A673 (cell line): Measurements from ENCODE around the gene IFNAR1. TPM values are rescaled to one million over a fixed set of nuclear protein-coding genes. Genes with fewer than 3 reads are reported as not detected.

Experiments used
- BruUV-seq: library from RNA; stranded (reverse); fragments of 400-500 nt; replicated peaks from 2 replicates; lab custom pipeline; 2021; lab: Mats Ljungman, UMichigan
- CTCF ChIA-PET: fragments of 300-600 bp; sonication (Branson Sonifier 250); formaldehyde crosslinking; loops from one replicate; lab custom pipeline; 2022; ENCODE audit warnings: antibody characterized with exemption; lab: Charles Lee
- POLR2A ChIA-PET: fragments of 300-600 bp; sonication (Branson Sonifier 250); formaldehyde crosslinking; loops from one replicate; lab custom pipeline; 2022; ENCODE audit warnings: antibody characterized with exemption; ENCODE audit not compliant: low non-redundant PET; lab: Charles Lee
- DNase-seq: peaks from one replicate; pipeline ENCODE4 v3.0.0-alpha.2; 2015; ENCODE audit warnings: low spot score
- H3K27ac ChIP-seq: fragments of 200-600 bp; sonication (generic); 2 replicates; pipeline ENCODE4 v1.5.1; 2016; ENCODE audit warnings: mixed run types, low read depth, mild to moderate bottlenecking, mixed read lengths, antibody characterized with exemption, low read length; ENCODE audit not compliant: poor library complexity, severe bottlenecking
- H3K27me3 ChIP-seq: fragments of 200-600 bp; sonication (generic); replicated peaks from 2 replicates; pipeline ENCODE4 v1.6.1; 2017; ENCODE audit warnings: mixed run types, low read depth, mild to moderate bottlenecking, mixed read lengths, antibody characterized with exemption, low read length; ENCODE audit not compliant: insufficient read depth, poor library complexity
- H3K36me3 ChIP-seq: fragments of 200-600 bp; sonication (generic); 2 replicates; pipeline ENCODE4 v1.6.1; 2016; ENCODE audit warnings: mixed run types, mild to moderate bottlenecking, mixed read lengths, antibody characterized with exemption, low read length; ENCODE audit not compliant: insufficient read depth, poor library complexity, severe bottlenecking
- H3K4me1 ChIP-seq: fragments of 200-600 bp; sonication (generic); 2 replicates; pipeline ENCODE4 v1.6.1; 2017; ENCODE audit warnings: mixed run types, mild to moderate bottlenecking, mixed read lengths, antibody characterized with exemption, low read length; ENCODE audit not compliant: insufficient read depth, poor library complexity, severe bottlenecking
- H3K4me3 ChIP-seq: fragments of 200-600 bp; sonication (generic); 2 replicates; pipeline ENCODE4 v1.5.1; 2016; ENCODE audit warnings: low read depth, mixed run types, mild to moderate bottlenecking, mixed read lengths, low read length; ENCODE audit not compliant: poor library complexity, severe bottlenecking
- H3K9me3 ChIP-seq: fragments of 200-600 bp; sonication (generic); 2 replicates; pipeline ENCODE4 v1.6.1; 2016; ENCODE audit warnings: mixed run types, low read depth, mild to moderate bottlenecking, mixed read lengths, antibody characterized with exemption, low read length; ENCODE audit not compliant: poor library complexity, severe bottlenecking
- EZH2 ChIP-seq: fragments of 200-600 bp; sonication (generic); IDR thresholded peaks from 2 replicates; pipeline ENCODE4 v1.6.1; 2017; ENCODE audit warnings: borderline replicate concordance, low read depth, mild to moderate bottlenecking, mixed read lengths, antibody characterized with exemption, low read length; ENCODE audit not compliant: poor library complexity, severe bottlenecking
- intact Hi-C: fragments of 100-400 bp; cut with micrococcal nuclease; formaldehyde crosslinking; loops from one replicate; pipeline ENCODE4 v1.10.0; 2022; ENCODE audit not compliant: unreplicated experiment
- total RNA-seq: library from RNA; stranded (reverse); gene quantifications from 2 replicates; pipeline ENCODE4 v1.2.3, GENCODE V29; 2021
- TF ChIP-seq, protein P1 (sequence below): fragments of 300-800, 200-600 bp; sonication (generic); conservative IDR thresholded peaks from 2 replicates; pipeline ENCODE4 v1.5.1; 2017; ENCODE audit warnings: low read depth, mild to moderate bottlenecking, antibody characterized with exemption, low read length, moderate library complexity, mixed read lengths

The IFNAR1 gene
- total RNA-seq, 1 experiment from 2014 or later = 38.1 TPM

DNA sequence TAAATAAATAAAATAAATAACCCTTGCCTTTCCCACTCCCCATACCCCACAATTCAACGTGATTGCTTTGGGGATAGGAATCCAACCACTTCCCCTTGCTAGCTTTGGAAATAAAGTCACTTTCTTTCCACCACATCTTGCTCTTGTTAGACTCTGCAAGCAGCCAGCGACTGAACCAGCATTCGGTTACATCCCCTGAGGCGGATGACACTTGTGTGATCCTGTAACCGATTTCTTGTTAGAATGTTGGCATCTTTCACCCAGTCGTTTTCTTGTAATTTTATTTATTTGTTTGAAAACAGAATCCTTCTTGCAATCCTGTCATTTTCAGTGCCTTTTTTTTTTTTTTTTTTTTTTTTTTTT is 76.8 kb downstream of the IFNAR1 start:
- Histone ChIP-seq H3K36me3 (no peaks in the 10 kb centered on the region), H3K27ac (no peak overlapping the region), H3K9me3 (no peaks in the 10 kb centered on the region), H3K27me3 (no peaks in the 10 kb centered on the region), H3K4me1 (peaks cover 18% of the 10 kb centered on the region), H3K4me3 (no peak overlapping the region)
- no TSS peak for BruUV-seq
- CTCF ChIA-PET = no interaction called here
- no peak for DNase-seq
- no peak for TF ChIP-seq EZH2
- TF ChIP-seq, protein P1, sequence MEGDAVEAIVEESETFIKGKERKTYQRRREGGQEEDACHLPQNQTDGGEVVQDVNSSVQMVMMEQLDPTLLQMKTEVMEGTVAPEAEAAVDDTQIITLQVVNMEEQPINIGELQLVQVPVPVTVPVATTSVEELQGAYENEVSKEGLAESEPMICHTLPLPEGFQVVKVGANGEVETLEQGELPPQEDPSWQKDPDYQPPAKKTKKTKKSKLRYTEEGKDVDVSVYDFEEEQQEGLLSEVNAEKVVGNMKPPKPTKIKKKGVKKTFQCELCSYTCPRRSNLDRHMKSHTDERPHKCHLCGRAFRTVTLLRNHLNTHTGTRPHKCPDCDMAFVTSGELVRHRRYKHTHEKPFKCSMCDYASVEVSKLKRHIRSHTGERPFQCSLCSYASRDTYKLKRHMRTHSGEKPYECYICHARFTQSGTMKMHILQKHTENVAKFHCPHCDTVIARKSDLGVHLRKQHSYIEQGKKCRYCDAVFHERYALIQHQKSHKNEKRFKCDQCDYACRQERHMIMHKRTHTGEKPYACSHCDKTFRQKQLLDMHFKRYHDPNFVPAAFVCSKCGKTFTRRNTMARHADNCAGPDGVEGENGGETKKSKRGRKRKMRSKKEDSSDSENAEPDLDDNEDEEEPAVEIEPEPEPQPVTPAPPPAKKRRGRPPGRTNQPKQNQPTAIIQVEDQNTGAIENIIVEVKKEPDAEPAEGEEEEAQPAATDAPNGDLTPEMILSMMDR = no peak
- intact Hi-C loops = no loop called here
- POLR2A ChIA-PET = no interaction called here

DNA sequence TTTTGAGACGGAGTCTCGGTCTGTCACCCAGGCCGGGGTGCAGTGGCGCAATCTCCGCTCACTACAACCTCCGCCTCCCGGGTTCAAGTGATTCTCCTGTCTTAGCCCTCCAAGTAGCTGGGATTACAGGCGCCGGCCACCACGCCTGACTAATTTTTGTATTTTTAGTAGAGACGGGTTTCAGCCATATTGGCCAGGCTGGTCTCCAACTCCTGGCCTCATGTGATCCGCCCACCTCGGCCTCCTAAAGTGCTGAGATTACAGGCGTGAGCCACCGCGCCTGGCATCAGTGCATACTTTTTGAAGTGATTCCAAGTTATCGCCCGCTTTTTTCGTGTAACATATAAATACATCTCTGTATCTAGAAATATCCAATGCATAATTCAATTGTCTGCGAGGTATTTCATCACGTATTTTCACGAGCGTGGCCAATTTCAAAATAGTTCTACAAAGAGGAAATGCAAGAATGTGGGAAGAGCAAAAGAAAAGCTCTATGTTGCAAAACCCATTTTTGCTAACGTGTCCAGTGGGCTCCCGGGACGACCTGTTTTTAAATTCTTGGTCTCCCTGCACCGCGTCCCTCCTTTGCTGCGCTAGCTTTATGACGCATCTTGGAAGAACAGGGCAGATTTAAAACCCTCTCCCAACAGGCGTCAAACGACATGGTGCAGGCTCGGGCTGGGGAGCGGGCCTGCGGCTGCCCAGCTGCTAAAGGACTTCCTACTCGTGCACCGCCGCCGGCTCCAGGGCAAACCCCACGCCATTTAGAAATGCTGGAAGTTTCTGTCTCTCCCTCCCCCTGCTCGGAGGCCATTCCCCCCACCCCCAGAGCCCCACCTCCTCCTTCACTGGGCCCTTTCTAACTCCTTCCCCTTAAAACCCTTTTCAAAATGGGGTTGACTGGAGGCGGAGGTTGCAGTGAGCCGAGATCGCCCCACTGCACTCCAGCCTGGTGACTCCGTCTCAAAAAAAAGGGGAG is 77.5 kb downstream of the IFNAR1 start:
- Histone ChIP-seq H3K27me3 (no peaks in the 10 kb centered on the region), H3K4me1 (peaks cover 18% of the 10 kb centered on the region), H3K27ac (peak overlapping the region; percentile 92), H3K4me3 (peak overlapping the region; percentile 89), H3K36me3 (no peaks in the 10 kb centered on the region), H3K9me3 (no peaks in the 10 kb centered on the region)
- CTCF ChIA-PET = no interaction called here
- POLR2A ChIA-PET = interaction anchor here (0.6 kb wide), 1 partner anchor 58 kb away, joined by 3 read pairs; no protein-coding TSS in a partner anchor
- BruUV-seq = no TSS peak
- intact Hi-C loops = loop anchor here (2.0 kb wide), 1 partner anchor 21 kb away; no protein-coding TSS in a partner anchor
- TF ChIP-seq, protein P1 = no peak
- no peak for TF ChIP-seq EZH2
- DNase-seq = peak; percentile 61

DNA sequence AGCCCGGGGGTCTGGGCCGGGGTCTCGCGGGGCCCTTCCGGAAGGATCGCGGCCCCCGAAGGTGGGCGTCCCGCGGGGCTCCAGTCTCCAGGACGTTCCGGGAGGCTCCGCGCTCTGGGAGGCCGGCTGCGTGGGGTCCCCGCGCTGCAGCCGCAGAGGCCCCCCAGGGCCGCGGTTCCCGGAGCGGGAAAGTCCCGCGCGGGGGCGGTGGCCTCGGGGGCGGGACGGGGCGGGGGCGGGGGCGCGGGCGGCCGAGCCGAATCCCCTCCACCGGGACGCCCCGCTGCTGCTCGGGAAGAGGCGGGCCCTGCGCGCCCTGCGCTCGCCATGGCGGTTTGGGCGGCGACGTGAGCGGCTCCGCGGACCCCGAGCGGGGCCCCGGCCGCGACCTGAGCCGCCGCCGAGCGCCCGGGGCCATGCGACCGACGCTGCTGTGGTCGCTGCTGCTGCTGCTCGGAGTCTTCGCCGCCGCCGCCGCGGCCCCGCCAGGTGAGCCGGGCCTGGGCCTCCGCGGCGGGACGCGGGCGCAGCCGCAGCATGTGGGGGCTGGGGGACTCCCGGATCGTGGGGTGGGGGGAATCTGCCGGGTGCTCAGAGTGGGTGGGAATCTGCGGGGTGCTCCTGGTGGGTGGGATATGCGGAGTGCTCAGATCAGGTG is 78.5 kb downstream of the IFNAR1 start, which contains the start of gene IFNGR2:
Gene IFNGR2, plus strand, starts transcription at position 286 of the 658 bp plus-strand sequence. Its CDS starts 131 bp downstream, at position 417.
- H3K4me3 ChIP-seq = peak within 1 kb of the TSS; percentile 89
- ChIA-PET POLR2A (no interaction called here), CTCF (no interaction called here)
- DNase-seq = peak; percentile 46
- peak within 1 kb of the TSS; percentile 92 for H3K27ac ChIP-seq
- no peaks in the 10 kb centered on the region for H3K27me3 ChIP-seq
- no TSS peak for BruUV-seq
- H3K9me3 ChIP-seq = no peaks in the 10 kb centered on the region
- peaks cover 18% of the 10 kb centered on the region for H3K4me1 ChIP-seq
- TF ChIP-seq, protein P1 = no peak
- TF ChIP-seq EZH2 = no peak
- intact Hi-C loops = loop anchor here (2.0 kb wide), 1 partner anchor 22 kb away; no protein-coding TSS in a partner anchor
- no peaks in the 10 kb centered on the region for H3K36me3 ChIP-seq
